NCI-H748 treated with DMSO at 0.1 percent for 48 hours (cell line): ENCODE measurements around the gene VPS37D.
"Not testable (repeated sequence)": the region's sequence is repeated elsewhere in the genome, so short reads cannot be mapped to it uniquely, and the experiment has no call there.

Experiments used
- DNase-seq: peaks from one replicate; lab custom pipeline; 2025; lab: John Stamatoyannopoulos, UW

VPS37D gene

DNA sequence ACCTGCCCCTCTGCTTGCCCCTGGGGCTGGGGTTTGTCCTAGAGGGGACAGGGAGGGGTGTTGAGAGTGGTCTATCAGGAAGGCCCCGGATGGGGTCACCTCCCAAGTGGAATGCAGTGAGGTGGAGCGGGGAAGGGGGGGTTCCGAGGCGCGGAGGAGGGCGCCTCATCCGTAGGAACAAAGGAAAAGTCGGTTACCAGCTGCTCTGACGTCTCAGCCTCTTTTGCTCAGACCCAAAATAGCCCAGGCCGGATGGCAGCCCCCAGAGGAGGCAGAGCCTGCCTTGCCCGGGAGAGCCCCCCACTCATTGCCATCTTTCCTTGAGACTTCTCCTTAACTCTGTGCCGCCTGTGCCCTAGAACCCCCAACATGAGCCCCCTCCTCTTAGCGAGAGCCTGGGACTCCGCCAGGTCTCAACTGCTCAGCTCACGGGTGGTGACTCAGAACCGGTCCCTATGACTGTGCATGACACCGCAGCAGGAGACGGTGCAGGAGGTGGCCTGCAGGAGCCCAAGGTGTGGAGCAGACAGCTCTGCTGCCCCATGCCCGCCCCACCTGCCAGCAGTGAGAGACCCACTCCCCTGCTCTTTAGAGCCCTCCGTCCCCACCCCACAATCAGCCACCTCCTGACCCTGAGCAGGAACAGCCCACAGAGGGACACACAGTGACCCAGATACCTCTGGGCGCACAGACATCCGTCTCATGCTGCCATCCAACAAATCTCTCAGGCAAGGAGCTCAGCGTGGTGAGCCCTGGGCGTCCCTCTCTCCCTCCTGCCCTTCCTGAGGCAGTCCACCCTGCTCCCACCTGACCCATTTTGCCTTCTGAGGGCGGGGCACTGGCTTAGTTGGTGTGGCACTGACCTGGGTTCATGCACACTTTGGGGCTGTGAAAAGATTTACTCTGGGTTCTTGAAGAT, 38.8 kb downstream of the VPS37D start:
- DNase-seq, result no peak

GRCh38 chr7:73707045-73707631, 39.5 kb downstream of the VPS37D start:
- no peak for DNase-seq

DNA sequence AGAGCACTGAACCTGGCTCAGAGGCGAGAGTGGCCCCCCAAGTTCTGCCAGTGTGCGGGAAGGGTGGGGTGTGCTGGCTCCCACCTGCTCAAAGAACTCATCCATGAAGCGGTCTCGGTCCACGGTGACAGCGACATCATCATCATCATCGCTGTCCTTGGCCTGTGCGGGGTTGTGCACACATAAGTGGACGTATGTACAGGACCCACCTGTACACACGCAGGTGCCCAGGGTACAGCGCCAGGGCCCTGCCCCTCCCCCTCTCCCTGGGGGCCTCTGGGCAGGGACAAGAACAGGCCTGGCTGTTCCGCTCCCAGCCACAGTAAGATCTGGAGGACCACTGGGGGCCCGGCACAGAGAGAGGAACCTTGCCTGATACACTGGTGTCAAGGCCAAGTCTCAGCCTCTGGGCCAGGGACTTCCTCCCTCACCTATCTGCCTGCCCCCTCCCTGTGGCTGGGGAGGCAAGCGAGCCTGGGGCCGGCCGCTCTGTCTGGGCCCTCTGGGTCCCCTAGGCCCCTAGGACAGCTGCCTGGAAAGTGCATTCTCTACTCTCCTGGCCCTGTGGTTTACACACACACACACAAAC, 41.4 kb downstream of the VPS37D start:
- no peak for DNase-seq

DNA sequence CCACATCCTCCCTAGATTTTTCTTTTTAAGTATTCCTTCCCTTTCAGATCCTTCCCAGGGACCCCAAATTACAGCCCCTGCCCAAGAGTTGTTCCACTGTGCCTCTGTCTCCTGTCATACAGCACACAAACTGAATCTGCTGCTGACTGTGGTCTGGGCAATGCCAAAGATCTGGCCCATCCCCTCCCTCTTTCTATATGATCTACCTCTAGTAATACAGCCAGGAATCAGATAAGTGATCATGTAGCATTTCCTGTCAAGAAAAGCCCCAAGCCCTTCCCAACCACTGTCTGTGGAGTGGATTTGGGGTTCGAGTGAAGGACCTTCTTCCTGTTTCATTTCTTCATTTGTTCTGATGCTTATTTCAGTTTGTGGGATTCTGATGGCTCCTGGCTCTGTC, 45.1 kb downstream of the VPS37D start:
- no peak for DNase-seq

DNA sequence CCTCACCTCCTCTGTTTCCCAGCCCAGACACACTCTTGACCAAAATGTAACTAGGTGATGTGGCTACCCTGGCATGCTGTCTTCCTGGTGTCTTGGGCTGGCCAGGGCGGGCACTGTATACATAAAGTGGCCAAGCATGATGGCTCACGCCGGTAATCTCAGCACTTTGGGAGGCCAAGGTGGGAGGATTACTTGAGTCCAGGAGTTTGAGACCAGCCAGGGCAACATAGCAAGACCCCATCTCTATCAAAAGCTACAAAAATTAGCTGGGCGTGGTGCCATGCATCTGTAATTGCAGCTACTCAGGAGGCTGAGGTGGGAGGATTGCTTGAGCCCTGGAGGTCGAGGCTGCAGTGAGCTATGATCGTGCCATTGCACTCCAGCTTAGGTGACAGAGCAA, 45.7 kb downstream of the VPS37D start:
- DNase-seq, result not testable (repeated sequence)

- no peak for DNase-seq
Measured at GRCh38 chr7:73715648-73716317, 48.2 kb downstream of the VPS37D start.

DNA sequence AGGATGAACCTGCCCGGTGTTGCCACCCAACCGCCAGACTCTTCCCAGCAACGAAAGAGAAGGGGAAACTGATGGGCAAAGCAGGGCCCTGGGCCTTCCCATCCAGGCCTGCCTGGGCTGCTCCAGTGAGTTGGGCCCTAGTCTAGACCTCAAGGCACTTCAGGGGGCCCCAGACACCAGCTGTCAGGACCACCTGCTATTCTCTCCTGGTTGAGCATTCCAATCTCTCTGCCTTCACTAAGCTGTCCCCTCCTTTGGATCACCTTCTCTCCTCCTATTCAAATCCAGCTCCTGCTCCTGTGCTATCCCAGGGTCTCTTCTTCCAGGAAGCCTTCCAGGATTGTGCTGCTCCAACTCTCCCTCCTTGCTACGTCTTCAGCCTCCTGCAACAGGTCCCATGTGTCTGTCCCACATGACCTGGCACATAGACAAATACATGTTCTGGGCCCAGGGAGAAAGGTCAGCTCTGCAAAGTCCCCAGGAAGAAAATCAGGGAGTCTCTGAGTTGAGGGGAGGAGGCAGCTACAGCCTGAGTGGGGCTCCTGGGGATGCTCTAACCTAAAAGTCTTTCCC, 48.8 kb downstream of the VPS37D start:
- no peak for DNase-seq

GRCh38 chr7:73717025-73717807, 49.6 kb downstream of the VPS37D start:
- no peak for DNase-seq

DNA sequence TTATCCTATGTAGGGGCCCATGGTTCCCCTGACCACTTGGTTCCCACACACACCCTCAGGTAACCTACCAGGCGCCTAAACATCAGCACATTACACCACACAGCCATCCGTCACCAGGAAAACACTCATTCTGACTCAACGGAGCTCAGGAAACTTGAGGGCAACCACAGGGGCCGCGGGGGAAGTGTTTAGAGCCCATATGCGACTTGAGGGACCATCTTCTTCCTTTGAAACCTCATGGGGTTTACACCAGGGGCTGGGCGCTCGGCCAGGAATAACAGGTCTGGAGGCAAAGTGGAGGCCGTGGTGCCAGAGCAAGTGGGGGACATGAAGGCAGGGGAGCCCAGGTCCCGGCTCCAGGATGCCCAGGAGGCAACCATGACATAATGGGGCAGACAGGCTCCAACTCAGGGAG, 50.4 kb downstream of the VPS37D start:
- no peak for DNase-seq

DNA sequence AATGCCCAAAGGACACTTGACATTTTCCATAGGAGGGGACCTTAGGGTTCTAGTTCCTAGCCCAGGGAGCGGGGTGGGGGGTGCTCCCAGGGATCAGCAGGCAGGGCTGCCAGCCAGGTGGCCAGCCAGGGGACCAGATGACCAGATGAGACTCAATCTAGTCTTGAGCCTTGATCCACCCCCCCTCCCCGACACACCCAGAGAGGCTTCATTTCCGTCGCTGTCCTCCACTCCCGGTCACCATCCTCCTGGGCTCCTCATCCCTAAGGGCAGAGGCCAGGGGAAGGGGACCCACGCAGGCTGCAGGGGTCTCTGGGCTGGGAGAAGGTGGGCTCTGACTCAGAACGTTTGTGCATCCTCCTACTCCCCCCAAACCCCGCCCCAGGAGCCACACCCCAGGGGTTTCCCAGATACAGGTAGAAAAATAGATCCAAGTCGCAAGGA, 50.8 kb downstream of the VPS37D start:
- no peak for DNase-seq

DNA sequence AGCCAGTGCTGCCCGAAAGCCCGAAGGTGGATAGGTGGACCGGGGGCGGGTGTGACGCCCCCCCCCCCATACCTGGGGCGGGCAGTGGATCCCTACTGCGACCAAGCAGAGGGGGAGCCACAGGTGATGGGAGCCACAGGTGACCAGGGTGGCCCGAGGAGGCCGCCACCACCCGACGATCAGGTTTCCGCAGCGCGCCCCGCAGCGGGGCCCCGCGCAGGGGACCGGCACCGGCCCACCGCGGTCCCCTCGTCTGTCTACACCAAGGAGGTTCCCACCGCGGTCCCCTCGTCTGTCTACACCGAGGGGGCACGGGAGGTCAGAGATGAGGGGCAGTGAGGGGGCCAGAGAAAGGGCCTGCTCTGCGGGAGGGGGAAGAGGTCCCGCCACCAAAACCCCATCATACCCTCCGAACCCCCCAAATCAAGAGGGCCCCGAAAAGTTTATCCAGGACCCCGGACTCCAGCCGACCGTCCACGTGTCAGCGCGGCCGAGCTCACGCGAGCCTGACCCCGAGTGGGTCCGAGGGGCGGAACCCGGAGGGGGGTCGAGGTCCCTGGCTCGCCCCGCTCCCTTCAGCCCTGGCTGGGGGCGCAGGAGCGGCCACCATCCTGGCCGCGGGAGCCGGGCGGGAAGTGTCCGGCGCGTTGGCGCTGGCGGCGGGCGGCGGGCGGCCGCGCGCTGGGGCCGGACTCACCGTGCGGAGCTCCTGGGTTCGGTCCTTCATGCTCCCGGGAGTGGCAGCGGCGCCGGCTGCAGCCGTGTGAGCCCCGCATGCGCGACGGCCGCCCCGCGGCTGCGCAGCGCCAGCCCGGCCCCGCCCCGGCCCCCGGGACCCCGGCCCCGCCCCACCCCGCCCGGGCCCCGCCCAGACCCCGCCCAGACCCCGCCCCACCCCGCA, 51.5 kb downstream of the VPS37D start, which contains the start of gene STX1A:
STX1A (minus strand) TSS at position 765 of the 901 bp plus-strand sequence; CDS start at position 727, 38 bp downstream.
- DNase-seq, result no peak

GRCh38 chr7:73719806-73720169, 52.2 kb downstream of the VPS37D start:
- no peak for DNase-seq

DNA sequence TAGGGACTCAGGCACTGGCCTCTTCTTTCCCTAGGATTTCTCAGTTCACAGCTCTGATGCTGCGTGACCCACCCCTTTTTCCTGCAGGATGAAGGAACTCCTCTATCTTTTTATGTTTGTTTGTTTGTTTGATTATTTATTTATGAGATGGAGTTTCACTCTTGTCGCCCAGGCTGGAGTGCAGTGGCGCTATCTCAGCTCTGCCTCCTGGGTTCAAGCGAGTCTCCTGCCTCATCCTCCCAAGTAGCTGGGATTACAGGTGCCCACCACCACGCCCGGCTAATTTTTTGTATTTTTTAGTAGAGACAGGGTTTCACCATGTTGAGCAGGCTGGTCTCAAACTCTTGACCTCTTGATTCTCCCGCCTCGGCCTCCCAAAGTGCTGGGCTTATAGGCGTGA, 52.8 kb downstream of the VPS37D start:
- not testable (repeated sequence) for DNase-seq

DNA sequence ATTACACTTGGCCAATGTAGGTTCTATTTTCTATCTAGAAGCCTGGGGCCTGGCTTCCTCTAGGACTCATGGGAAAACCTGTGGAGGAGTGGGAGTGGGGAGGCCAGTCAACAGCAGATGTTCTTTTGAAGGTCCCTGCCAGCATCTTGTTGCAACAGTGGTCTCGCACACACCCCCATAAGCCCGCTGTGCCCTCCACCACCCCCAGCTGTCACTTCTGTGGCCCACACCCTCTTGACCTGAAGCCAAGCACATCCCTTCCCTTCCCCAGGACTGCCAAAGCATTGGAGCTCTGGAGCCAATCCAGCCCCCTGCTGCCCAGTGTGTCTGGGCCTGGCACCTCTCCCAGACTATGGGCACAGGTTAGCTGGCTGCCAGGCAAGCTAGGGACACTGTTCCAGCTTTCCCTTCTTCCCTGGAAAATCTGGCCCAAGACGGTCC, 53.8 kb downstream of the VPS37D start:
- no peak for DNase-seq
